CD4-positive, alpha-beta T cell treated with Interleukin-15 for 1 hour (primary cell): ENCODE results near the gene TNIK.

Source experiments
- DNase-seq: peaks from one replicate; pipeline ENCODE4 v3.0.0-alpha.2; 2020

TNIK gene

GRCh38 chr3:171221104-171221503 lies 239.1 kb downstream of the TNIK start:
- DNase-seq: no peak

GRCh38 chr3:171219258-171219657 lies 240.9 kb downstream of the TNIK start:
- DNase-seq: no peak

DNA sequence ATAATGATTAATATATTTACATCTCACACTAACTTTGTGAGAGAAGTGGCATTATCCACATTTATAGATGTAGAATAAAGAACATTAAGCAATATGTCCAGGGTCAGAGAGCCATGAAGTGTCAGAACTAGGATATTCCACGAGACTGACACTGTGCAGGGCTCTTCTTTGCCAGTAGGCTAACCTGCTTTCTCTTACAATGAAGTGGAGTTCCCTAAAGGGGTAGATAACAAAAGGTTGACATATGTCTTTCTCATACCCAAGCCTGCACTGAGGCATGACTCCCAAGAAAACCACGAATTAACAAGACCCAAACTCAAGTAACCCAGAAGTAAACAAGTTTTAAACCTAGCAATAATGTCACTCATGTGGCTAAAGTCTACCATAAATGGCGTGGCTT lies 242.1 kb downstream of the TNIK start:
- no peak for DNase-seq

GRCh38 chr3:171213907-171214306 lies 246.3 kb downstream of the TNIK start:
- DNase-seq: no peak

DNA sequence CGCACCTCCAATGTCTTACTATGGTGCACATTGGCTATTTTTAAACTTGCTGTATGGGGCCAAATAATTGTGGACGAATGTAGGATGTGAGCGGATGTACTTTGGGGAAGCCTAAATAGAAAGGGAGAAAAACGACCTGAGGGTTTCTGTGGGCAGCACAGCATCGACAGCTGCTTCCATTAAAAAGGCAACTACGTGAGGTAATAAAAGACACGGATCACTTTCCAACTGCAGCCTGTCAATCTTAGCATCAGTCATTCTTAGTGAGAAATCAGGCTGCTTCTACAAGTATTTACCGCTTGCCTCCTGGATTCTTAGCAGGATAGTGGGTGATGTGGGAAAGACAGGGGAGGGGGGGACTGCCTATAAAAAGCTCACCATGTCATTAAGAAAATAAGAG lies 247.0 kb downstream of the TNIK start:
- DNase-seq: no peak

- DNase-seq: no peak
Measured at GRCh38 chr3:171212648-171213047, 247.6 kb downstream of the TNIK start.

DNA sequence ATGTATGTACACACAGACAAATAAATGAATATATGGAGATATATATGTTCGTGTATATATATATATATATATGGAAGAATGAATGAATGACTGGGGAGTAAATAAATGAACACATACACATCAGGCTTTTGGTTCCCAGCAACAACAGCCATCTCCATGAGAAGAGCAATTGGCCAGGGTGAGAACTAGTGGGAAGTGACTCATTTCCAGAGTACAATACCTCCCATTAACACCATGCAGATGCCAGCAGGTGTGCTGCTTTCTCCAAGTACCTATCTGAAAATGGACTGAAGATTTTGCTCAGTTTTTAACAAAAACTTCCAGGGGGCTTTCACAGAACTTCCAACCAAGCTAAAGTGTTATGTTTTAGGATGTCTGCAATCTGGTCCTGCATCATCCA lies 253.9 kb downstream of the TNIK start:
- no peak for DNase-seq

GRCh38 chr3:171204942-171205341 lies 255.3 kb downstream of the TNIK start:
- DNase-seq: no peak

DNA sequence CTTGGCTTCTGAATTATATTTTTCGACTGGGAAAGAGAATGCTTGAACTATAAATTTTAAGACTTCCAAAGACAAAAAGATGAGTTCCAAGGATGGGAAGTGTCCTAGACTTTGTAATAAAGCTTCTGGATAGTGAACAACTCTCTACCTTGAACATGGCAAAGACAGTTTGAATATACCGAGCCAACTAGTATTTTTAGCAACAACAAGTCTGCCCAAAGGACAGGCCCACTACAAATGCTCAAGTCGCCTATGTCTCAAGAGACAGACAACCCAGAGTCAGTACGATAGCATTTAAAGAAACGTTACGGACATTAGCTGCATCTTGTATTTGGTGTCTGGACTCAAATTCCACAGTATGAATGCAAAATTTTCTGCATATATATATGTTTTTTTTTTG lies 258.4 kb downstream of the TNIK start:
- DNase-seq: no peak

GRCh38 chr3:171200750-171201088 lies 259.5 kb downstream of the TNIK start:
- no peak for DNase-seq

DNA sequence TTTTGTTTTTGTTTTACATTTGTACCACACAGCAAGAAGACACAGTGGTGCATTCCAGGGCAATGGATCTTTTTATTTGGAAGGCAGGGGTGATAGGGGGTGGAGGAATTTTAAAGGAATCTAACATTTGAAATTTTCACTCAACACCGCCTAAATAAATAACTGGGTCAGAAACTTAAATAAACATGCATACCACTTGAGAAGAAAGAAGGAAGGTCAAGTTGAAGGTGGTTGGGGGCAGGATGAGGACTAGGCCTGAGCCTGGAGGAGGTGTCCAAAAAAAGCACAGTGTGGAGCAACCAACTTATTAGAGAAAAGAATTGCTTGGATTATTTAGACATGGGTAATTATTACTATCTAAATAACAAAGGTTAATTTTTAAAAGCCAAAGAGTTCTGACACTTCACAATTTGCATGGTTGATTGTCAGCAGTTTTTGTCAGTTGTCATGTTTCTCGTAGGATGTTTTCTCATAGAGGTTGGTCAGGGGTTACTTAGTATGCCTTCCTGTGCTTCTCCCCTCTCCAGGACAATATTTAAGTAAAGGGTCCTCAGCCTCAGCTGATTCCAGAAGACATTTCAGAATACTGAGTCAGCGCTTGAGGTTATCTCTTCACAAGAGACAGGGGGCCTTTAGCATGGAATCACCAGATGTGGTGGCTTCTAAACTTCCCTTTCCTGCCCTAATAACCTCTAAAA lies 260.0 kb downstream of the TNIK start:
- DNase-seq: no peak

- no peak for DNase-seq
Measured at GRCh38 chr3:171199473-171199829, 260.8 kb downstream of the TNIK start.

GRCh38 chr3:171198781-171199472 lies 261.3 kb downstream of the TNIK start:
- DNase-seq: no peak

GRCh38 chr3:171195686-171196085 lies 264.5 kb downstream of the TNIK start:
- no peak for DNase-seq

GRCh38 chr3:171194965-171195364 lies 265.2 kb downstream of the TNIK start:
- no peak for DNase-seq

DNA sequence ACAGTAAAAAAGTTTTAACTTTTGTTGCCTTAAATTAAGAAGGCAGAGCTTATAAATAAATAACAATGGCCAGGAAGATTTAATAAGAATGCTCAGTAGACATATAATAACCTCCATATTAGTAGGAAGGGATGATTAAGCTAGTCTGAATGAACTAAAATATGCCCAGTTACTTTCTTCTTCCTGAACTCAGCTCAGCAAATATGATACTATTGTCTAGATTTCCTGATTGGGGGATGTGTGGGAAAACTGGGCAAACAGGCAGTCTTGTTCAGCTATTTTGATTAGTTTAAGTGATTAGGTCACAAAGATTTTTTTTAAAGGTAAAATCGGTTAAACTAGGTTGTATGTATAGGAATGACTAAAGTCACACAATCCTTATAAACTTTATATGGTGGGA lies 266.5 kb downstream of the TNIK start:
- no peak for DNase-seq

GRCh38 chr3:171192176-171192854 lies 267.9 kb downstream of the TNIK start:
- no peak for DNase-seq

DNA sequence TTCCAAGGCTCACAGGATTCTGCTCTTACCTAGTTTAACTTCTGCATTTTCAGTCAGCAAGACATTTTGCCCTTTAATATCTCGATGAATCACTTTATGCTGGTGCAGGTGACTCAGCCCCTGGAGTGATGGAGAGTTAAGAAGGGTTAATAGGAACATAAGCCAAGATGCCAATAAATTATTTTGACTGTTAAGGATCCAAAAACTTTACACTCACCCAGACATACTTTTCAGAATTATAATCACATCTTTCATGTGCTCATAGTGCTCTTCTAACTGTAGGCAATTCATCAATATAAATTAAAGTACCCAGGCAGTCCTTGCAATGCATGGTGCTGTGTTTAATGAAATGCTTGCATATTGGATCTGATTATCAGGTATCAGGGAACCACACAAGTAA lies 269.5 kb downstream of the TNIK start:
- DNase-seq: no peak

DNA sequence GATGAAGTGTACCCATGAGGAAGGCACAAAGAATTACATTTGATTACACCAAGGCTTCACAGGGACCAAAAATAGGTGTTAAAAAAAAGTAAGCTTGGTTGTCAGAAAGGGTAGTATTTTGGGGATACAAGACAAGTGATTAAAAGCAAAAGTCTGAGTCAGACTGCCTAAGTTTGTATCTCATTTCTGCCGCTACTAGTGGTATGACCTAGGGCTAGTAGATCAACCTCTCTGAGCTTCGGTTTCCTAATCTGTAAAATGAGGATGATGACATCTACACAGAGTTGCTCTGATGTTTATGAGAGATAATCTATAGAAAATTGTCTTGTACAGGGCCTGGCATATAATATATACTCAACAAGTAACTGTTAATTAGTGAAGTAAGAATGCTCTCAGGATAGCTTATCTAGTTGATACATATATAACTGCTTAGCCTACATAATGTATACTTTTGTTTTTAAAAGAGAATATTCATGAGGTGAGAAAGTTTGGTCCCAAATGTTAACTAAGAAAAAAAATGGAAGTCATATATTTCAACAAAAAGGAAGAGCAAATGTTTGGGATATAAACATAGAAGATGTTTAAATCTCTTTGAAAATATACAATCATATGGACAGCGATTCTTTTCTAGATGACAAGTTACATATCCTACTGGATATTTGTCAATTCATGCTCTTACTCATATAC lies 270.7 kb downstream of the TNIK start:
- DNase-seq: no peak

DNA sequence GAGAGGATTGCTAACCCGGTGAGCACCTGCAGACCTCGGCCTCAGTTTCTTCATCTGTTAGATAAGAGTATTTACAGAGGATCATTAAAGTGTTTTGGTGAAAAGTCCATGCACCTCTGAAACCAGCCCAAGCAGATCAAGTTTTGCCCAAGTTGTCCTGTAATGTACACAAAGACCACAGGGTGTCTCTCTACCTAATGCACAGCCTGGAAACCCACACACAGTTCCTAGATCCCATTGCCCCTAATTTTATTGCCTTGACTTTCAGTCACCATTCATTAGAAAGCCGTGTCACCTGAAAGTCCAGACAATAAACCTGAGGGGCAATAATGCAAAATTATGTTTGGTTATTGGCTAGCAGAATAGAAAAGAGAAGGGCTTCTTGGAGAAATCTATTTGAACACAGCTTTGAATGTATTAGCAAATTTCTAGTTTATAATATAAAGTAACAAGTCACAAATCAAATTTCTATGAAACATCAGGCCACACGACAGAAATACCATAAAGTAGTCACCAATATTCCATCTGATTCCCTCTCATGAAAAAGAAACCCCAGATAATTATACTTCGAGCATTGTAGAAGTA lies 272.4 kb downstream of the TNIK start:
- DNase-seq: no peak

DNA sequence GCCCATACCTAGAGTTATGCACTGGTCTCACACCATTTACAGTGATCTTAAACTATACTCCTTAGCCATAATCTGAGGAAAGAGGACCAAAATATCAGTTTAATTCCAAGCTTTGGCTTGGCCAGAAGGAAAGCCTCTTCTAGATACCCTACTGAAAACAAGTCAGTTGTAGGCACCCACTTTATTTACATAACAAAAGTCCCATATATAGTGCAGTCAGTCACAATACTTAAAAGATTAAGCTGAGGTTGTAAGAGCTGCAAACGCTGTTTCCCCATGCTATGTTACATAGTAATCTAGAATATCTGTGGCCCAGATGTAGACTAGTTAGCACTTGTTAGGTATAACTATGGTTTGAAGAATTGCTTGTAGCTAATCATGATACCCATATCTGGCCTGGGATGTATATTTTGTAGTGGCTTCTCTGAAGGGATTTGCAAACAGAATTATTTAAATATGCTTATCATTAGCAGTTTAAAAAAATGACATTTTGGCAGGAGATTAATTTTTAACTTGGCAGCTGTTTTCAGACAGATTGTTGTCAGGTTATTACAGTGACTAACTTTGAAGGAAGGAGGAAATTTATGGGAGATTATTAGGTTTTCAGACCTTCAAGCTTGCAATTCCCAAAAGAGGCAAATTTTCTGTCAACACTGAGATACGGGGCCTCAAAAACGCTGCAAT lies 273.2 kb downstream of the TNIK start:
- no peak for DNase-seq

DNA sequence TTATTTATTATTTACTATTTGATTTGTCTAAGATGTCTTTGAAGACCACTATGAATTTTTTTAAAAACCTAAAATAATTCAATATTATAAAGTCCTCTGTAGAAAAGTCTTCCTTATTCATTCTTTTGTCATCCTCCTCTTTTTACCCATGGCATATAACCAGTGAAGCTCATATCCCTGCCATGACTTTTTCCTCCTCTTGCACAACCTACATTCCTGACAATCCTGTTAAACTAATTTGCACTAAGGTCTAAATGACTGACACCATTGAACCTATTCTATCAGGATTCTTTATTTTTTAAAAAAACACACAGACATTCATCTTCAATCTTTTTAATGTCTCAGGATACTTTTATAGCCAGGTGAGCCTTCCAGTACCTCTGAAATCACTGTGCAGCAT lies 273.8 kb downstream of the TNIK start:
- DNase-seq: no peak

DNA sequence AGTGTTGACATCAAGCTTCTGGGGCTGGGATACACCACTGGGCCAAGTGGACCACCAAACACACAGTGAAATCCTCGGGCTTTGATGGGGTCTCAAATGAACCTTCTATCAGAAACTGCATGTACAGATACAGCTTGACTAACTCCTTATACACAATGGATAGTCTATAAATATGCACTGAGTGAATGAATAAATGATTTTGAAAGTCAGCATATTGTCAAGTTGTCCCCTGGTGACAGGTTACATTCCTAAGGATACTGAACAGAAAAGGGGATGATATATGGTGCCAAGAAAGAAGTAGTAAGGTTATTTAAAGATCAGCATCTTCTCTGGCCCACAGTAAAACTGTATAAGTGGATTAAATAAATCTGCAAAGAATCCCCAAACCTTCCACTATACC lies 274.2 kb downstream of the TNIK start:
- no peak for DNase-seq
